HEK293 (cell line): ENCODE results near the gene ANAPC16.
A peak's percentile ranks its signal among the peaks of the same experiment; 100 is the strongest.

Experiments
- FEZF1 ChIP-seq: fragments of 450-650 bp; formaldehyde crosslinking; IDR thresholded peaks from 2 replicates; pipeline ENCODE4 v1.5.1; 2016; ENCODE audit warnings: missing biosample characterization, missing genetic modification characterization
- IKZF3 ChIP-seq: fragments of 450-650 bp; IDR thresholded peaks from 2 replicates; pipeline ENCODE4 v1.5.0; 2018; ENCODE audit warnings: missing biosample characterization, mild to moderate bottlenecking, missing genetic modification characterization, moderate library complexity
- KLF10 ChIP-seq: fragments of 450-650 bp; IDR thresholded peaks from 2 replicates; pipeline ENCODE4 v1.5.1; 2018; ENCODE audit warnings: missing biosample characterization, mild to moderate bottlenecking, missing genetic modification characterization
- KLF16 ChIP-seq: fragments of 450-650 bp; formaldehyde crosslinking; IDR thresholded peaks from 2 replicates; pipeline ENCODE4 v1.5.1; 2017; ENCODE audit warnings: missing biosample characterization, missing genetic modification characterization
- KLF8 ChIP-seq: fragments of 450-650 bp; formaldehyde crosslinking; IDR thresholded peaks from 2 replicates; pipeline ENCODE4 v1.5.1; 2016; ENCODE audit warnings: missing biosample characterization, missing genetic modification characterization
- RBAK ChIP-seq: fragments of 450-650 bp; formaldehyde crosslinking; IDR thresholded peaks from 2 replicates; pipeline ENCODE4 v1.5.1; 2016; ENCODE audit warnings: missing biosample characterization, missing genetic modification characterization
- SALL2 ChIP-seq: fragments of 450-650 bp; formaldehyde crosslinking; IDR thresholded peaks from 2 replicates; pipeline ENCODE4 v1.5.0; 2017; ENCODE audit warnings: missing biosample characterization, mild to moderate bottlenecking, missing genetic modification characterization, borderline replicate concordance
- TCF7L2 ChIP-seq: IDR thresholded peaks from 2 replicates; pipeline ENCODE4 v1.6.1; 2011; ENCODE audit warnings: low read depth, mild to moderate bottlenecking, inconsistent platforms, low read length, moderate library complexity, borderline replicate concordance
- TSHZ1 ChIP-seq: fragments of 450-650 bp; formaldehyde crosslinking; IDR thresholded peaks from 2 replicates; pipeline ENCODE4 v1.5.1; 2016; ENCODE audit warnings: missing biosample characterization, missing genetic modification characterization, borderline replicate concordance
- ZBTB21 ChIP-seq: fragments of 450-650 bp; formaldehyde crosslinking; IDR thresholded peaks from 2 replicates; pipeline ENCODE4 v1.5.1; 2017; ENCODE audit warnings: missing biosample characterization, missing genetic modification characterization
- ZNF140 ChIP-seq: fragments of 450-650 bp; formaldehyde crosslinking; IDR thresholded peaks from 2 replicates; pipeline ENCODE4 v1.5.1; 2016; ENCODE audit warnings: missing biosample characterization, missing genetic modification characterization
- ZNF157 ChIP-seq: fragments of 450-650 bp; formaldehyde crosslinking; IDR thresholded peaks from 2 replicates; pipeline ENCODE4 v1.5.1; 2016; ENCODE audit warnings: missing biosample characterization, missing genetic modification characterization
- ZNF16 ChIP-seq: fragments of 450-650 bp; formaldehyde crosslinking; IDR thresholded peaks from 2 replicates; pipeline ENCODE4 v1.5.1; 2016; ENCODE audit warnings: low read depth, missing biosample characterization, missing genetic modification characterization
- ZNF221 ChIP-seq: fragments of 450-650 bp; formaldehyde crosslinking; IDR thresholded peaks from 2 replicates; pipeline ENCODE4 v1.5.1; 2017; ENCODE audit warnings: missing biosample characterization, missing genetic modification characterization, borderline replicate concordance
- ZNF274 ChIP-seq, 2 experiments: fragments of 200-500 bp in 1 of 2; fragments of 450-650 bp in 1 of 2; sonication (Bioruptor generic) in 1 of 2; formaldehyde crosslinking in 1 of 2; IDR thresholded peaks; 2 replicates each; pipeline versions ENCODE4 v1.5.1 to v1.6.1; 2014 to 2016; ENCODE audit warnings: borderline replicate concordance in 1 of 2, inconsistent platforms in 1 of 2, low read length in 1 of 2, missing biosample characterization in 1 of 2, missing genetic modification characterization in 1 of 2
- ZNF280C ChIP-seq: fragments of 450-650 bp; formaldehyde crosslinking; IDR thresholded peaks from 2 replicates; pipeline ENCODE4 v1.5.1; 2016; ENCODE audit warnings: missing biosample characterization, missing genetic modification characterization
- ZNF335 ChIP-seq: fragments of 450-650 bp; formaldehyde crosslinking; conservative IDR thresholded peaks from 2 replicates; pipeline ENCODE4 v1.5.1; 2016; ENCODE audit warnings: missing biosample characterization, missing genetic modification characterization
- ZNF514 ChIP-seq: fragments of 450-650 bp; formaldehyde crosslinking; IDR thresholded peaks from 2 replicates; pipeline ENCODE4 v1.5.1; 2016; ENCODE audit warnings: missing biosample characterization, missing genetic modification characterization
- ZNF521 ChIP-seq: fragments of 450-650 bp; formaldehyde crosslinking; IDR thresholded peaks from 2 replicates; pipeline ENCODE4 v1.5.1; 2017; ENCODE audit warnings: missing biosample characterization, mild to moderate bottlenecking, missing genetic modification characterization
- ZNF707 ChIP-seq: fragments of 450-650 bp; formaldehyde crosslinking; IDR thresholded peaks from 2 replicates; pipeline ENCODE4 v1.5.1; 2016; ENCODE audit warnings: missing biosample characterization, missing genetic modification characterization
- ZNF776 ChIP-seq: fragments of 450-650 bp; formaldehyde crosslinking; IDR thresholded peaks from 2 replicates; pipeline ENCODE4 v1.5.0; 2017; ENCODE audit warnings: missing biosample characterization, missing genetic modification characterization, borderline replicate concordance
- ZNF791 ChIP-seq: fragments of 450-650 bp; formaldehyde crosslinking; IDR thresholded peaks from 2 replicates; pipeline ENCODE4 v1.5.1; 2016; ENCODE audit warnings: missing biosample characterization, missing genetic modification characterization
- ZNF792 ChIP-seq: fragments of 450-650 bp; formaldehyde crosslinking; IDR thresholded peaks from 2 replicates; pipeline ENCODE4 v1.5.1; 2016; ENCODE audit warnings: missing biosample characterization, missing genetic modification characterization
- ZSCAN23 ChIP-seq: fragments of 450-650 bp; formaldehyde crosslinking; IDR thresholded peaks from 2 replicates; pipeline ENCODE4 v1.5.1; 2016; ENCODE audit warnings: missing biosample characterization, missing genetic modification characterization
- ZXDB ChIP-seq: fragments of 450-650 bp; formaldehyde crosslinking; IDR thresholded peaks from 2 replicates; pipeline ENCODE4 v1.5.1; 2016; ENCODE audit warnings: missing biosample characterization, missing genetic modification characterization
- TF ChIP-seq, protein P1 (sequence below): fragments of 450-650 bp; formaldehyde crosslinking; IDR thresholded peaks from 2 replicates; pipeline ENCODE4 v1.5.1; 2016; ENCODE audit warnings: missing biosample characterization, missing genetic modification characterization
- TF ChIP-seq, protein P2 (sequence below): fragments of 450-650 bp; formaldehyde crosslinking; IDR thresholded peaks from 2 replicates; pipeline ENCODE4 v1.5.1; 2016; ENCODE audit warnings: missing biosample characterization, missing genetic modification characterization

ANAPC16 gene

DNA sequence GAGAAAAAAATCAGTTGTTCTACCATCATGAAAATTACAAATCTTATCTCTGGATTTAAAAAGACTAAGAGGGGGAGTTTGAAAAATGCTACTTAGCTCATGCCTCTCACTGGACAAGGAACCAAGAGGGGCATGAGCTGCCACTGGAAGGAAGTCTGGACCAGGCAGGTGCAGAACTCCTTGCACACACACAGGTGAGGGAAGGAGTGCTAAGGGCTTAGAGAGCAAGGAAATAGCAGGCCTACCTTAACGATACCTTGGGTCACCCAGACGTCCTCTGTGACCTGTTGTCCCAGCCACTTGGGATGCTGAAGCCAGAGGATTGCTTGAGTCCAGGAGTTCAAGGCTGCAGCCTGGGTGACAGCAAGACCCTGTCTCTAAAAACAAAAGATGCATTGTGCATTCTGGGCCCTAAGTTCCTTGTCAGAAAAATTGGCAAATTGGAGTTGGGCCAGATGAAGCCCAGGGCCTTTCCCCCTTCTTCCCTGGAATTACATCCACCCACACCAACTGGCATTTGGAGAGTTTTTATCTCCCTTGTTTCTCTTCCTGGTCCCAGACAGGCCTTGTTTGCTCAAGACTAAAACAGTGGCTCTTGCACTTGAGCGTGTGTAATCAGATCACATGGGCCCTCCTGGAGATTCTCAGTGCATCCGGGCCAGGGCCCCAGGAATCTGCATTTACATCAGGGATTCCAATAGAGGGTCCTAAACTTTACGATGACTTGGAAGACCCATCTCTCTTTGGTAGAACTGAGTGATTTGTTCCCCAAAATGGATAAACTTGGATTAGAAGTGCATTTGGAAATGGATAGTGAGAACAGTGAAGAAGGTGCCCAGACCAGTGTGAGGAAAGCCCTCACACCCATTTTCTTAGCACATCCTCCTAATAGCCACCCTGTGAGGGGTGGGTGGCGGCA lies 60.9 kb downstream of the ANAPC16 start (continued):
- no peak for TF ChIP-seq TSHZ1 (tag by site-specific recombination)
- TF ChIP-seq ZNF776 = no peak
- TF ChIP-seq RBAK (tag by site-specific recombination) = no peak
- no peak for TF ChIP-seq ZNF280C (tag by site-specific recombination)
- TF ChIP-seq, protein P1, sequence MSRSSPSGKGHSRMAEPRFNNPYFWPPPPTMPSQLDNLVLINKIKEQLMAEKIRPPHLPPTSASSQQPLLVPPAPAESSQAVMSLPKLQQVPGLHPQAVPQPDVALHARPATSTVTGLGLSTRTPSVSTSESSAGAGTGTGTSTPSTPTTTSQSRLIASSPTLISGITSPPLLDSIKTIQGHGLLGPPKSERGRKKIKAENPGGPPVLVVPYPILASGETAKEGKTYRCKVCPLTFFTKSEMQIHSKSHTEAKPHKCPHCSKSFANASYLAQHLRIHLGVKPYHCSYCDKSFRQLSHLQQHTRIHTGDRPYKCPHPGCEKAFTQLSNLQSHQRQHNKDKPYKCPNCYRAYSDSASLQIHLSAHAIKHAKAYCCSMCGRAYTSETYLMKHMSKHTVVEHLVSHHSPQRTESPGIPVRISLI (tag by site-specific recombination) = no peak
- no peak for TF ChIP-seq ZNF335 (tag by site-specific recombination)
- no peak for TF ChIP-seq ZNF140 (tag by site-specific recombination)
- TF ChIP-seq ZXDB (tag by site-specific recombination) = peak; percentile 29; the same call in 1 of the 2 replicates
- TF ChIP-seq ZNF514 = no peak
- TF ChIP-seq ZNF521 (tag by site-specific recombination) = no peak
- no peak for TF ChIP-seq ZNF157
- no peak for TF ChIP-seq TCF7L2
- no peak for TF ChIP-seq ZSCAN23 (tag by site-specific recombination)
- peak; percentile 24; the same call in 1 of the 2 replicates for TF ChIP-seq KLF16 (tag by site-specific recombination)
- TF ChIP-seq, protein P2, sequence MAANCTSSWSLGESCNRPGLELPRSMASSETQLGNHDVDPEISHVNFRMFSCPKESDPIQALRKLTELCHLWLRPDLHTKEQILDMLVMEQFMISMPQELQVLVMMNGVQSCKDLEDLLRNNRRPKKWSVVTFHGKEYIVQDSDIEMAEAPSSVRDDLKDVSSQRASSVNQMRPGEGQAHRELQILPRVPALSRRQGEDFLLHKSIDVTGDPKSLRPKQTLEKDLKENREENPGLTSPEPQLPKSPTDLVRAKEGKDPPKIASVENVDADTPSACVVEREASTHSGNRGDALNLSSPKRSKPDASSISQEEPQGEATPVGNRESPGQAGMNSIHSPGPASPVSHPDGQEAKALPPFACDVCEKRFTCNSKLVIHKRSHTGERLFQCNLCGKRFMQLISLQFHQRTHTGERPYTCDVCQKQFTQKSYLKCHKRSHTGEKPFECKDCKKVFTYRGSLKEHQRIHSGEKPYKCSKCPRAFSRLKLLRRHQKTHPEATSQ (tag by site-specific recombination) = no peak
- TF ChIP-seq ZNF16 (tag by site-specific recombination) = no peak
- peak; percentile 80 for TF ChIP-seq IKZF3 (tag by site-specific recombination)
- TF ChIP-seq ZBTB21 (tag by site-specific recombination) = no peak
- no peak for TF ChIP-seq ZNF792 (tag by site-specific recombination)
- TF ChIP-seq KLF10 (tag by site-specific recombination) = no peak
- TF ChIP-seq ZNF274 (IDR thresholded peaks at IDR 0.05; ENCODE audit: low read length) = no peak
- TF ChIP-seq ZNF274 (tag by site-specific recombination; IDR thresholded peaks at IDR 0.05; ENCODE audit: borderline replicate concordance) = no peak
- TF ChIP-seq ZNF221 (tag by site-specific recombination) = no peak
- TF ChIP-seq FEZF1 (tag by site-specific recombination) = peak; percentile 54
- TF ChIP-seq ZNF707 (tag by site-specific recombination) = no peak
- TF ChIP-seq KLF8 = no peak
- no peak for TF ChIP-seq SALL2
- TF ChIP-seq ZNF791 (tag by site-specific recombination) = no peak
